ENCODE measurements around the gene ACSL4. TPM values are rescaled to one million over a fixed set of nuclear protein-coding genes. Genes with fewer than 3 reads are reported as not detected.
"Not testable (repeated sequence)": the region's sequence is repeated elsewhere in the genome, so short reads cannot be mapped to it uniquely, and the experiment has no call there.

ACSL4 gene
- total RNA-seq, 4 donors from 2014 or later = 38.4 to 62.9 (median 46.9) TPM

GRCh38 chrX:109660435-109661143 is 72.5 kb downstream of the ACSL4 start:
- H3K9me3 ChIP-seq = no peaks in the 10 kb centered on the region
- no peak overlapping the region for H3K27ac ChIP-seq
- TF ChIP-seq POLR2A (IDR thresholded peaks at IDR 0.05) = no peak
- TF ChIP-seq, protein P1, sequence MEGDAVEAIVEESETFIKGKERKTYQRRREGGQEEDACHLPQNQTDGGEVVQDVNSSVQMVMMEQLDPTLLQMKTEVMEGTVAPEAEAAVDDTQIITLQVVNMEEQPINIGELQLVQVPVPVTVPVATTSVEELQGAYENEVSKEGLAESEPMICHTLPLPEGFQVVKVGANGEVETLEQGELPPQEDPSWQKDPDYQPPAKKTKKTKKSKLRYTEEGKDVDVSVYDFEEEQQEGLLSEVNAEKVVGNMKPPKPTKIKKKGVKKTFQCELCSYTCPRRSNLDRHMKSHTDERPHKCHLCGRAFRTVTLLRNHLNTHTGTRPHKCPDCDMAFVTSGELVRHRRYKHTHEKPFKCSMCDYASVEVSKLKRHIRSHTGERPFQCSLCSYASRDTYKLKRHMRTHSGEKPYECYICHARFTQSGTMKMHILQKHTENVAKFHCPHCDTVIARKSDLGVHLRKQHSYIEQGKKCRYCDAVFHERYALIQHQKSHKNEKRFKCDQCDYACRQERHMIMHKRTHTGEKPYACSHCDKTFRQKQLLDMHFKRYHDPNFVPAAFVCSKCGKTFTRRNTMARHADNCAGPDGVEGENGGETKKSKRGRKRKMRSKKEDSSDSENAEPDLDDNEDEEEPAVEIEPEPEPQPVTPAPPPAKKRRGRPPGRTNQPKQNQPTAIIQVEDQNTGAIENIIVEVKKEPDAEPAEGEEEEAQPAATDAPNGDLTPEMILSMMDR (IDR thresholded peaks at IDR 0.05) = no peak
- no peak for DNase-seq
- no peaks in the 10 kb centered on the region for H3K4me1 ChIP-seq
- no peaks in the 10 kb centered on the region for H3K36me3 ChIP-seq
- intact Hi-C loops (cut with DNase I) = no loop called here
- no peak overlapping the region for H3K4me3 ChIP-seq (replicated peaks in 1 of 3)
- WGBS, 2 donors = 91 to 93% methylated on average over 2 of the region's 2 CpGs
- H3K27me3 ChIP-seq = no peaks in the 10 kb centered on the region

- Histone ChIP-seq H3K4me1 (no peaks in the 10 kb centered on the region), H3K36me3 (no peaks in the 10 kb centered on the region), H3K27ac (no peak overlapping the region), H3K27me3 (no peaks in the 10 kb centered on the region), H3K9me3 (no peaks in the 10 kb centered on the region), H3K4me3 (replicated peaks in 1 of 3) (no peak overlapping the region)
- DNase-seq = no peak
- intact Hi-C loops (cut with DNase I) = no loop called here
- TF ChIP-seq, protein P1 (IDR thresholded peaks at IDR 0.05) = no peak
- TF ChIP-seq POLR2A (IDR thresholded peaks at IDR 0.05) = no peak
- WGBS, 2 donors = 94 to 100% methylated on average over 1 of the region's 1 CpG
These were observed 74.7 kb downstream of the ACSL4 start for GRCh38 chrX:109658391-109658790.

- H3K9me3 ChIP-seq; H3K4me3 ChIP-seq (replicated peaks in 1 of 3); H3K27me3 ChIP-seq; H3K4me1 ChIP-seq; DNase-seq; intact Hi-C loops (cut with DNase I); H3K27ac ChIP-seq; H3K36me3 ChIP-seq: not testable (repeated sequence)
- WGBS, 2 donors = 97 to 100% methylated on average over 1 to 4 of the region's 4 CpGs
These were observed 75.7 kb downstream of the ACSL4 start for GRCh38 chrX:109657364-109657763.

DNA sequence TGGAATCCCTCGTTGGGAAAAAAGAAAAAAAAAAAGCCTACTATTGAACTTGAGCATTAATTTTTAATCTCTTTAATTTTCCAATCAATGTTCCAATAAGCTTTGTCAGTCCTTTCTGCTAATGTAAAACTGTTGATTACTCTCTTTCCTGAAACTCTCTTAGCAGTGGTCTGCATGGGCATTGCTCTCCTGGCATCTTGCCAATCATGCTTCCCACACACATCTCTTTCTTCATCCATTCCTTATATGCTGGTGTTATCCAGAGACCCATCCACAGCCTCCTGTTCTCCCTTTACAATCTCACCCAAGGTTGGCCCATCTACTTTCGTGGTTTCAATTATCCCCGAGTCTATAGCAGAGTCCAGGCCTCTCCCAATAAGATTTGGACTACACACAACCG is 76.3 kb downstream of the ACSL4 start:
- TF ChIP-seq, protein P1 (IDR thresholded peaks at IDR 0.05) = no peak
- TF ChIP-seq POLR2A (IDR thresholded peaks at IDR 0.05) = no peak
- intact Hi-C loops (cut with DNase I) = no loop called here

GRCh38 chrX:109655502-109656201 is 77.4 kb downstream of the ACSL4 start:
- intact Hi-C loops (cut with DNase I) = no loop called here
- Histone ChIP-seq H3K27me3 (no peaks in the 10 kb centered on the region), H3K4me1 (no peaks in the 10 kb centered on the region), H3K36me3 (no peaks in the 10 kb centered on the region), H3K27ac (no peak overlapping the region), H3K4me3 (replicated peaks in 1 of 3) (no peak overlapping the region), H3K9me3 (no peaks in the 10 kb centered on the region)
- TF ChIP-seq, protein P1 (IDR thresholded peaks at IDR 0.05) = no peak
- TF ChIP-seq POLR2A (IDR thresholded peaks at IDR 0.05) = no peak
- WGBS, 2 donors = 67 to 79% methylated on average over 4 of the region's 4 CpGs
- DNase-seq = no peak

More for the DNA sequence above, 76.3 kb downstream of the ACSL4 start:
- Histone ChIP-seq H3K36me3 (no peaks in the 10 kb centered on the region), H3K27me3 (no peaks in the 10 kb centered on the region), H3K9me3 (no peaks in the 10 kb centered on the region), H3K4me1 (no peaks in the 10 kb centered on the region), H3K4me3 (replicated peaks in 1 of 3) (no peak overlapping the region), H3K27ac (no peak overlapping the region)
- no peak for DNase-seq
- 89 to 91% methylated on average over 4 of the region's 4 CpGs for WGBS, 2 donors
